Renal pelvis (tissue), 4 donors: ENCODE data around the gene ANXA1. TPM values are rescaled to one million over a fixed set of nuclear protein-coding genes. Genes with fewer than 3 reads are reported as not detected.

Experiments
- DNase-seq: peaks from one replicate; pipeline ENCODE4 v3.0.0-alpha.2; 2013
- polyA plus RNA-seq, 3 donors: library from polyadenylated mRNA; unstranded; fragments of 120-200 nt; gene quantifications; one replicate each; pipeline ENCODE4 v1.2.1, GENCODE V29; 2013; ENCODE audit not compliant: insufficient read length in 3 of 3

The ANXA1 gene
- polyA plus RNA-seq, 3 donors = 19.5 to 32.4 (median 32.1) TPM

- DNase-seq = no peak
Observed at GRCh38 chr9:73133022-73133651, 18.5 kb upstream of the ANXA1 start.

DNA sequence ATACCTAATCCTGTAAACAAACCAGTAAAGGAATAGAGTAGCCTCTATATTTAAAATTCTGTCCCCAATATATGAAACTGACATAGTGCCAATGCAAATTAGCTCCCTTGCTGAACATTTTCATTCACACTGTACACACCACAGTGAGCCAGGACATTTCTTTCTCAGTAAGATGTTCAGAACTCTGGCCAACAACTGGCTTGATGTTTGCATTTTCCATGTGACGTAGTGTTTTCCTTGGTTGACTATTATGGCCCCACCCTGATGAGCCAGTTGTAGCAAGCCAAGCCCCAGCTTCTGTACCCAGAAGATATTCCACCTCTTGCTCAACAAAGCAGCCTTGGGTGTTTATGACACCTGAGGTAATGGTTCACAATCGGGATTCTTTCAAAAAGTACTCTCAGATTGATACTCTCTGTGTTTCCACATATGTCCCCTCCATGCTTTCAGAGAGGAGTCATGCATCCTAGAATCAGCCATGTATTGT lies 17.7 kb upstream of the ANXA1 start:
- DNase-seq = no peak

GRCh38 chr9:73135394-73135793 lies 16.3 kb upstream of the ANXA1 start:
- DNase-seq = no peak

GRCh38 chr9:73137286-73137899 lies 14.3 kb upstream of the ANXA1 start:
- DNase-seq = no peak

DNA sequence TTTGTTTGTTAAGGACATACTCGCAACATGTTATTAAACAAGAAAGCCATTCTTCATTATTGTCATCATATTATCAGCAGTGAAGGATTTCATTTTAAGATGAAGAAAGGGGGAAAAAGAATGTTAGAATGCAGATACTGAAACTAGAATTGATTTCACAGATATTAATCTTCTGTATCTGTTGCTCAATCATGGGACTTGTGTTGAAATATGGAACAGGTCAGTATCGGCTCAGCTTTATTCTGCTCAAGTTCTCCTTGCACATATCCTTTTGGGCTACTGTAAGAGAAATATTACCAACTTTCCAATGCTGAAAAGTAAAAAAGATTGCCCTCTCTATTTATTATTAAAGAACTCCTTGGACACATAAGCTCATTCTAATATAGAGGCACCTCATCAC lies 13.8 kb upstream of the ANXA1 start:
- no peak for DNase-seq

GRCh38 chr9:73138516-73138915 lies 13.1 kb upstream of the ANXA1 start:
- no peak for DNase-seq

DNA sequence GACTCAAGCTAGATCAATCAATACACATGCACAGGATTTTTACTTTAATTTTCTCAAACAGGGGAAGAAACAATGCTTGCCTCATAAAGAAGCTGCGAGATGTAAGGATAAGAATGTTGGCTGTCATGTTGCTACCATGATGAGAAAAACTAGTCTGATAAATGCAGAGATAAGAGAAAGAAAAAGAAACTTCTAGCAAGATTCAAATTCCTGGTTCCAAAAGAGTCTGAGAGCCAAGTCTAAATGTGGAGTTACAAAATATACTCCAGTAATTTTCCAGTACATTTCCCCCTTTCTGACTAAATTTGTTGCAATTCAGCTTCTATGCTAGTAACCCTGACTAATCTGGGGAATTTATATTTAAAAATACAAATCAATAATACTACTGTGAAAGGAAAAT lies 10.4 kb upstream of the ANXA1 start:
- DNase-seq = no peak

- no peak for DNase-seq
Observed at GRCh38 chr9:73143711-73144328, 7.8 kb upstream of the ANXA1 start.

- no peak for DNase-seq
Observed at GRCh38 chr9:73146111-73146815, 5.4 kb upstream of the ANXA1 start.

- DNase-seq = no peak
Observed at GRCh38 chr9:73148447-73148937, 3.2 kb upstream of the ANXA1 start.

GRCh38 chr9:73149371-73150067 lies 2.1 kb upstream of the ANXA1 start:
- DNase-seq = no peak

DNA sequence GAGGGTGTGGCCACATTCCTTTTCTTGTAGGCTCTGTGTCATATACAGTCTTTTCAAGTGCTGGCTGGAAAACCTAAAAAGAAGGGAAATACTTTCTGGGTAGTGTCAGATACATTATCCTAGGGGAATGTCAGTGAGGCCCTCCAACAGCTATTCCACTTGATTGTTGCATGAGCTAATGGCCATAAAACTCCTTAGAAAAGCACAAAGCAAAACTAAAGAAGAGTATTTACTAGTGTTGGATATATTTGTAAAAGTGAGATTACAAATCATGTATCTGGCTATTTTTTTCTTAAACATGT lies 829 bp downstream of the ANXA1 start:
- DNase-seq = no peak

- DNase-seq = no peak
Observed at GRCh38 chr9:73152953-73153352, 1.3 kb downstream of the ANXA1 start.

GRCh38 chr9:73153793-73154227 lies 2.1 kb downstream of the ANXA1 start:
- no peak for DNase-seq

- no peak for DNase-seq
Observed at GRCh38 chr9:73154271-73154670, 2.6 kb downstream of the ANXA1 start.

- no peak for DNase-seq
Observed at GRCh38 chr9:73154722-73155121, 3.1 kb downstream of the ANXA1 start.

DNA sequence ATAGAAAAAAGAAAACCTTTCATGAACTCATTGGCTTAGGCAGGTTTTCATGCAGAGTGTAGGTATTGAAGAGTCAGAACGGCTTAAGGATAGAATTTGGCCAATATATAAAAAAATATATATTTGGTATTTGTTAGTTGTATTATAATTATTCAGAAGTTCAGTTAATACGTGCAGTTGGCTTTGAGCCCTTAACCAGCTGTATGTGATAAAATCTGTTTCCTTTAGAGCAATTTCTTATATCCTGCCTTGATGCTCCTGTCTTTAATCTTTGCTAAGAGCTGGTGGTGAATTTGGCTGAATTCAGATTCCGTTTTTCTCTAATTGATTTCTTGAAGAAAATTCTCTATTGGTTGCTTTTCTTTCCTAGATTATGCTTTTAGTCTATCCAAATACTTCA lies 3.7 kb downstream of the ANXA1 start:
- no peak for DNase-seq

DNA sequence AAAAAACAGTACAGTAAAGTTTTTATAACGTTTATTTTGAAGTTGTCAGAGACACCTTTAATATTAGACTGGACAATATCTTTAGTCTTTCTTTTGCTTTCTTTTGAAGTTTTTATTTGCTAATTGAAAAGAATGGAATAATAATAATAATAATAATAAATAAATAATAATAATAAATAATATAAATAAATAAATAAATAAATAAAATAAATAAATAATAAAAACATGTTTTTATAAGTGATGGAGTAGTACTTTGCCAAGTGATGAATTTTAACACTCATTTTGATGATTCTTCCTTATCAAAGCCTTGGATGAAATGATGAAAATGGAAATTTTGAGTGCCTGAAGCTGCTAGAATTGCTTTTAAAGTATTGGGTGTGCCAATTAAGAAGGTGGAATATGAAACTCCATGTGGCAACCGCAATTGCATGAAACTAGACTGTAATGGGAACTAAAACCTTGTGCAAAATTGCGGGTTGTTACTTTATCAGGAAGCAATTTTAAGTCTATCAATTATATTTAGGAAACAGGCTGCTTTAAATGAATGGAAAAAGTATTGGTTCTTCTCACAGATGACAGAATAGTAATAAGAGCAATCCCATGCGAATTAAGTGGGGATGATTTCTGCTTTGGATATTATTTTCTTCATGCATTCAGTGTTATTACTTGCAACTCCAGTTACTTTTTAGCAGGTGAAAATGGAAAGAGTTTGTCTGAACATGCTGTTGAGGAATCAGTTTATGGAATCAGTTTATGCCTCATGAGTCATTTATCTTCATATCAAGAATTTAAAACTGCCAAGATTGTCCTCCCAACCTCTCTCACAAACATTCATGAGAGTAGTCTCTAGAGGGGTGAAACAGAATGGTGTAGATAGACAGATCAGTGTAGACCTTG lies 4.6 kb downstream of the ANXA1 start:
- no peak for DNase-seq

GRCh38 chr9:73156865-73157187 lies 5.2 kb downstream of the ANXA1 start:
- no peak for DNase-seq

DNA sequence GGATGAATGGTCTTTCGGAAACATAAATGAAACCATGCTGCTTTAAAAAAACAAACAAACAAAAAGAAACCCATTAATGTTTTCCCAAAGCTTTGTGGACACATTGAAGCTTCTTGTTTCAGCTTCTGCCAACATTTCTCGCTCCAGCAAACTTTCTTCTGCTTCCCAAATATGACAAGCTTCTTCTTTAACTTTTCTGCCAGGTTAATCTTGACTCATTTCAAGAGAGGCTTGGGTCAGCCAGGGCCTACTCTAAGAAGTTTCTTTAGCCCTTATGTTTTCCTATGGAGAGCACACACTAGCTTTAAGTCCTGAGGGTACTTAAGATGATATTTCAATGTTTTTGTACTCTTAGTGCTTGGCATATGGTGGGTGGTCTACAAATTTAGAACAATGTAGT lies 6.1 kb downstream of the ANXA1 start:
- DNase-seq = no peak

- DNase-seq = no peak
Observed at GRCh38 chr9:73158723-73159122, 7.1 kb downstream of the ANXA1 start.
